ENCODE results near the gene MAP4.
A peak's percentile ranks its signal among the peaks of the same experiment; 100 is the strongest.

Gene MAP4

DNA sequence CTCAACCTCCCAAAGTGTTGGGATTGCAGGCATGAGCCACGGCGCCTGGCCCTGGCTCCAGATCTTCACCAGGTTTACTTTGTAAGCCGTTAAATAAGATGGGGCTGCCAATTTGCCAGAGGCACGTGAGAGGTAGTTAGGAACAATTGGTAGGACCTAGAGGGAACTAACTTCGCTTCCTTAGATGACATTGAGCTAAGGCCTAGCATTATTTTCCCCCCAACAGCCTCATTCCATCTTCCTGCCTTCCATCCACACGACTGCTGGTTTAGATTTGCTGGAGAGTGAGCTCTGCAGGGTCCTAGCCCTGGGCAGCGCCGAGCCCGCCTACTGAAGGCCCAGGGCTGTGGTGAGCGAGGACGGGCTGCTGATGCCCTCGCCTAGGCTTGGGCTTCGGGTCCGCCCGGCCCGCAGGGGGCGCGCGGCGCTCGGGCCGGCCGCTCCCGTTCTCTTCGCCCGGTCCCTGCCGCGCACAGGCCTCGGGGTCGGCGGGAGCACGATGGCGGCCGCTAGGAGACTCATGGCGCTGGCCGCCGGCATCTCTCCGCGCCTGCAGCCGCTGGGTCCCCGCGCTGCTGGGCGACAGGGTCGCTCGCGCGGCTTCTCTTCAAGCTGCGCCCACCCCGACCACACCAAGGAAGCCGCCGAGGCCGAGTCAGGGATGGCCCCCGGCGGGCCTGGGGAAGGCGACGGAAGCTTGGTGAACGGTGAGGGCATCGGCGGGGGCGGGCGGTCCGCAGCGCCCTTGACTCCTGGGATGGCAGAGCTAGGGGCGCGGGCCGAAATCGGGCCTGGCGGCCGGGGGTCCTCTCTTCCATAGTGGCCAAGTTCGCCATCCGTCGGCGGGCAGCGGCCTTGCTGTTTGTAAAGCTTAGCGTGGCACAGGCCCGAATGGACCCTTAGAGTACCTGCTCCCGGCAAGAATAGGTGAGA is 191.4 kb downstream of the MAP4 start:
- DNase-seq, result peak; percentile 79

GRCh38 chr3:47817609-47818008 is 198.6 kb downstream of the MAP4 start:
- DNase-seq, result no peak

DNA sequence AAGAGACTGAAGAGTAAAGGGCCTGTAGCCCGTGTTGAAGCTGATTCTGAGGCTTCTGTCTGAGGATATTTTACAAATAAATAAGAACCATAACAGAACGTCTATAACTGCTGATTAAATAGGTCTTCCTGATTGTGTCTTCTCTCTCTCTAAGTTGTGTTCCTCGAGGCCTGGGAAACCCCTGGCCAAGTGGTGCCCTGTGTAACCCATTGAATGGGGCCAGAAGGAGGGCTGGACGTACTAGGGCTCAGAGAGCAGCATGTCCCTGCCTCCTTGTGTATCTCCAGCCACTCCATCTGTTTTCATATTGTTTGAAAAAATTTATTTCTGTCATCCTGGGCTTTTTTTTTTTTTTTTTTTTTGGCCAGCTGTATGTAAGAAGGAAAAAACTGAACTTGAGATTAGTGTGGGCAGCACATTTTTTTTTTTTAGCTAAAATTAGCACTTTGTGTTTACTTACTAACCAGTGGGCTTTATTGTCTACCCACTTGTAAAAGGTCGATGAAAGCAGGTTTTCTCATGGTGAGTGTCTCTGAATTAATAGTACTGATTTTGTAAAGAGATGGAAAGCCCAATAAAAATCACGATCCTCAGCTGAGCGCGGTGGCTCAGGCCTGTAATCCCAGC is 202.6 kb downstream of the MAP4 start:
- DNase-seq, result no peak

GRCh38 chr3:47804577-47804976 is 211.6 kb downstream of the MAP4 start:
- DNase-seq, result no peak

GRCh38 chr3:47803480-47804025 is 212.7 kb downstream of the MAP4 start:
- DNase-seq, result no peak

GRCh38 chr3:47802734-47803479 is 213.3 kb downstream of the MAP4 start, which contains the start of gene DHX30:
Gene DHX30, plus strand, starts transcription at chr3:47803138. Its CDS starts 7,546 bp downstream, at chr3:47810684.
- peak; percentile 87 for DNase-seq
